ENCODE measurements around the gene SLC66A2.

GRCh38 chr18:79958981-79959380, 7.5 kb upstream of the SLC66A2 start:
- TF ChIP-seq GATA2 (IDR thresholded peaks at IDR 0.05; ENCODE audit: low read depth, low read length) (no peak), GATA3 (IDR thresholded peaks at IDR 0.05; ENCODE audit: low read depth, low read length) (no peak)
